ENCODE results near the gene PDCD4. TPM values are rescaled to one million over a fixed set of nuclear protein-coding genes. Genes with fewer than 3 reads are reported as not detected.

The PDCD4 gene
- total and polyA plus RNA-seq, 2 of the 13 experiments (the other 11 are each of a cell fraction or from before 2014, with no cell fraction given) = 22.8 to 56.2 TPM

DNA sequence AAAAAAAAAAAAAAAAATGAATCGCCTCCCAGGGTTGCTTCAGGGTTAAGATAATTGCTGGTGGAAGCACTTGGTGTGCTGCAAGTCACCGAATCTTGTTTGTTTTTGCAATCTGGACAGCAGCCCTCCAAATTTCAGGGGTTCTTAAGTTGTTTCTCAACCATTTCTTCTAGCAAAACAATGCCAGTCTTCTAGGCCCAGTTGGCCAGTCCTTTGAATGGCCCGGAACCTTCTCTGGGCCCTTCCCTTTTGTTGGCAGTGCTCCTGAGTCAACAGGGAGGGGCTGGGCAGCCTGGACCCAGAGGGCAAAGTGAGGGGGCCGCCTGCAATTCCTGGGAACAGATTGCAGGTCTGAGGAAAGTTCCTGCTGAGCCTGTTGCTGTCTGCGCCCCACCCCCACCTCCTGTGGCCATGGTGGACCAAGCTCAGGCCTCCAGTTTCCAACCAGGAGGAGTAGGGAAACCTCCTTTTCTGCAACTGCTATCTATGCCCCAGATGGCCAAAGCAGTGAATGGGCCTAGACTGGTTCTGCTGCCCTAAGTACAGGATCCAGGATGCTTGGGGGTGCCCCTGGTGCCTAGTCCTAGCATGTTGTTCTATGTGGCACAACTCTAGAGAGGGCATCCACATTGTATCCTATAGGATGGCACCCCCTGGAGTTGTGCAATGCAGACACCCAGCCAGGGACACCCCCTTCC lies 31.4 kb upstream of the PDCD4 start (continued):
- TF ChIP-seq NR2F6 (IDR thresholded peaks at IDR 0.05) (no peak; the same call in 1 of the 2 replicates), NR2F6 (CRISPR knock-in tag; IDR thresholded peaks at IDR 0.05) (peak; percentile 43; the same call in 1 of the 2 replicates), ZNF333 (CRISPR knock-in tag; IDR thresholded peaks at IDR 0.05; ENCODE audit: borderline replicate concordance) (no peak), EEA1 (CRISPR knock-in tag; IDR thresholded peaks at IDR 0.05; ENCODE audit: borderline replicate concordance) (no peak), ZNF496 (CRISPR knock-in tag; IDR thresholded peaks at IDR 0.05; ENCODE audit: insufficient replicate concordance) (no peak), ZMAT5 (CRISPR knock-in tag; IDR thresholded peaks at IDR 0.05; ENCODE audit: borderline replicate concordance, low read depth) (no peak), SNAPC2 (CRISPR knock-in tag; IDR thresholded peaks at IDR 0.05) (peak; percentile 75; the same call in 1 of the 2 replicates), SRSF1 (optimal IDR thresholded peaks at IDR 0.05; ENCODE audit: low read depth, low read length) (no peak), SKI (IDR thresholded peaks at IDR 0.05; ENCODE audit: partially characterized antibody) (peak; percentile 77), MAFG (CRISPR knock-in tag; IDR thresholded peaks at IDR 0.05) (no peak), ATF7-NPFF (CRISPR knock-in tag; IDR thresholded peaks at IDR 0.05; ENCODE audit: low read depth) (no peak), TRIM24 (CRISPR knock-in tag; IDR thresholded peaks at IDR 0.05) (no peak), ETV5 (CRISPR knock-in tag; IDR thresholded peaks at IDR 0.05; ENCODE audit: borderline replicate concordance) (peak; percentile 59; the same call in 1 of the 2 replicates), ZNF136 (CRISPR knock-in tag; IDR thresholded peaks at IDR 0.05; ENCODE audit: low read depth) (no peak), ZFP90 (CRISPR knock-in tag; IDR thresholded peaks at IDR 0.05; ENCODE audit: borderline replicate concordance) (0 out of 2 replicates have a peak, but pooled peaks have one; percentile 48), ELF4 (CRISPR knock-in tag; IDR thresholded peaks at IDR 0.05; ENCODE audit: borderline replicate concordance) (no peak), ZMYM2 (CRISPR knock-in tag; IDR thresholded peaks at IDR 0.05) (no peak), HMGXB3 (CRISPR knock-in tag; IDR thresholded peaks at IDR 0.05; ENCODE audit: borderline replicate concordance) (no peak), DR1 (CRISPR knock-in tag; IDR thresholded peaks at IDR 0.05) (peak; percentile 32; the same call in 1 of the 2 replicates), ERF (CRISPR knock-in tag; IDR thresholded peaks at IDR 0.05) (peak; percentile 40; the same call in 1 of the 2 replicates), ZNF550 (CRISPR knock-in tag; IDR thresholded peaks at IDR 0.05; ENCODE audit: borderline replicate concordance) (no peak), BORCS8-MEF2B (CRISPR knock-in tag; IDR thresholded peaks at IDR 0.05) (peak; percentile 81; the same call in 1 of the 2 replicates)
- TF ChIP-seq, protein P1, sequence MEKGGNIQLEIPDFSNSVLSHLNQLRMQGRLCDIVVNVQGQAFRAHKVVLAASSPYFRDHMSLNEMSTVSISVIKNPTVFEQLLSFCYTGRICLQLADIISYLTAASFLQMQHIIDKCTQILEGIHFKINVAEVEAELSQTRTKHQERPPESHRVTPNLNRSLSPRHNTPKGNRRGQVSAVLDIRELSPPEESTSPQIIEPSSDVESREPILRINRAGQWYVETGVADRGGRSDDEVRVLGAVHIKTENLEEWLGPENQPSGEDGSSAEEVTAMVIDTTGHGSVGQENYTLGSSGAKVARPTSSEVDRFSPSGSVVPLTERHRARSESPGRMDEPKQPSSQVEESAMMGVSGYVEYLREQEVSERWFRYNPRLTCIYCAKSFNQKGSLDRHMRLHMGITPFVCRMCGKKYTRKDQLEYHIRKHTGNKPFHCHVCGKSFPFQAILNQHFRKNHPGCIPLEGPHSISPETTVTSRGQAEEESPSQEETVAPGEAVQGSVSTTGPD (CRISPR knock-in tag; IDR thresholded peaks at IDR 0.05) = no peak
- TF ChIP-seq, protein P2, sequence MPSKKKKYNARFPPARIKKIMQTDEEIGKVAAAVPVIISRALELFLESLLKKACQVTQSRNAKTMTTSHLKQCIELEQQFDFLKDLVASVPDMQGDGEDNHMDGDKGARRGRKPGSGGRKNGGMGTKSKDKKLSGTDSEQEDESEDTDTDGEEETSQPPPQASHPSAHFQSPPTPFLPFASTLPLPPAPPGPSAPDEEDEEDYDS (CRISPR knock-in tag; IDR thresholded peaks at IDR 0.05) = no peak
